Sigmoid colon (tissue), 7 donors: ENCODE measurements around the gene TBC1D9B. TPM values are rescaled to one million over a fixed set of nuclear protein-coding genes. Genes with fewer than 3 reads are reported as not detected.

Experiments
- DNase-seq: peaks from one replicate; pipeline ENCODE4 v3.0.0-alpha.2; 2019
- H3K27ac ChIP-seq, 4 donors: fragments of 200-600 bp; sonication (generic); one replicate each; pipeline ENCODE4 v1.5.1; 2016 to 2019; ENCODE audit warnings: mild to moderate bottlenecking in 1 of 4
- H3K27me3 ChIP-seq, 3 donors: fragments of 200-600 bp; sonication (generic); one replicate each; pipeline ENCODE4 v1.5.1; 2019; ENCODE audit warnings: mild to moderate bottlenecking in 1 of 3
- H3K36me3 ChIP-seq, 4 donors: fragments of 200-600 bp; sonication (generic); one replicate each; pipeline ENCODE4 v1.5.1; 2016 to 2019
- H3K4me1 ChIP-seq, 4 donors: fragments of 200-600 bp; sonication (generic); one replicate each; pipeline ENCODE4 v1.5.1; 2017 to 2019
- H3K4me3 ChIP-seq, 4 donors: fragments of 200-600 bp; sonication (generic); one replicate each; pipeline ENCODE4 v1.5.1; 2017 to 2019; ENCODE audit warnings: mild to moderate bottlenecking in 2 of 4, moderate library complexity in 1 of 4
- H3K9me3 ChIP-seq, 4 donors: fragments of 200-600 bp in 3 of 4; sonication (generic) in 3 of 4; one replicate each; pipeline versions ENCODE4 v1.5.1 to v1.6.1; 2013 to 2019
- CTCF ChIP-seq, 4 experiments: fragments of 450-650 bp in 3 of 4; fragments of 200-600 bp in 1 of 4; IDR thresholded peaks; one replicate each; pipeline ENCODE4 v1.5.1; 2016 to 2019; ENCODE audit warnings: antibody characterized with exemption in 4 of 4, mild to moderate bottlenecking in 3 of 4, moderate library complexity in 2 of 4
- EP300 ChIP-seq, 4 donors: sonication (generic); formaldehyde crosslinking; IDR thresholded peaks; one replicate each; pipeline ENCODE4 v1.6.1; 2017; ENCODE audit warnings: antibody characterized with exemption in 4 of 4
- POLR2A ChIP-seq, 2 donors: fragments of 450-650 bp; IDR thresholded peaks; one replicate each; pipeline ENCODE4 v1.6.1; 2016; ENCODE audit warnings: antibody characterized with exemption in 2 of 2, mild to moderate bottlenecking in 2 of 2, moderate library complexity in 2 of 2
- POLR2AphosphoS5 ChIP-seq, 4 donors: sonication (generic); formaldehyde crosslinking; IDR thresholded peaks; one replicate each; pipeline ENCODE4 v1.6.1; 2017; ENCODE audit warnings: antibody characterized with exemption in 4 of 4
- WGBS, 2 donors: extraction: QIAGEN DNeasy Blood & Tissue Kit; methylation state at CpG; one replicate each; pipeline ENCODE4 v1.1.7; 2013; 5-methylcytosine and 5-hydroxymethylcytosine counted together
- intact Hi-C: fragments of 100-400 bp; cut with DNase I; formaldehyde crosslinking; loops from one replicate; pipeline ENCODE4 v1.15.1; 2023
- polyA plus RNA-seq, 3 donors: library from polyadenylated mRNA; stranded (reverse); fragments of 200-250 nt; gene quantifications; one replicate each; pipeline ENCODE4 v1.2.3, GENCODE V29; 2013
- total RNA-seq, 4 donors: library from RNA; depleted of rRNA; stranded (reverse); fragments of >200 nt; gene quantifications; one replicate each; pipeline ENCODE4 v1.1.0, GENCODE V29; 2016
- donor health status: healthy with polysubstance abuse.
- donor health status: Bipolar disorder and iron deficiency.
- donor health status: healthy.

The TBC1D9B gene
- total and polyA plus RNA-seq, 7 donors, result 35.4 to 1,545 (median 291) TPM

GRCh38 chr5:179901915-179902762, 5.6 kb downstream of the TBC1D9B start:
- Histone ChIP-seq H3K4me1 (peaks cover 0 to 12% (median 11%) of the 10 kb centered on the region in 4 donors), H3K4me3 (no peak overlapping the region), H3K36me3 (peaks cover 15 to 67% (median 32%) of the 10 kb centered on the region in 4 donors), H3K27ac (no peak overlapping the region), H3K9me3 (no peaks in the 10 kb centered on the region), H3K27me3 (no peaks in the 10 kb centered on the region)
- TF ChIP-seq EP300 (IDR thresholded peaks at IDR 0.05), result no peak
- no peak for TF ChIP-seq POLR2A (IDR thresholded peaks at IDR 0.05)
- no peak for TF ChIP-seq POLR2AphosphoS5 (IDR thresholded peaks at IDR 0.05)
- TF ChIP-seq CTCF (IDR thresholded peaks at IDR 0.05), result no peak
- intact Hi-C loops, result no loop called here
- no peak for DNase-seq
- WGBS, 2 donors, result 92 to 95% methylated on average over 15 of the region's 15 CpGs

GRCh38 chr5:179901462-179901861, 6.2 kb downstream of the TBC1D9B start:
- Histone ChIP-seq H3K4me1 (peaks cover 0 to 6% (median 4%) of the 10 kb centered on the region in 4 donors), H3K9me3 (no peaks in the 10 kb centered on the region), H3K36me3 (peaks cover 15 to 74% (median 33%) of the 10 kb centered on the region in 4 donors), H3K27me3 (no peaks in the 10 kb centered on the region), H3K4me3 (no peak overlapping the region), H3K27ac (no peak overlapping the region)
- intact Hi-C loops, result no loop called here
- no peak for TF ChIP-seq CTCF (IDR thresholded peaks at IDR 0.05)
- TF ChIP-seq EP300 (IDR thresholded peaks at IDR 0.05), result no peak
- no peak for TF ChIP-seq POLR2A (IDR thresholded peaks at IDR 0.05)
- TF ChIP-seq POLR2AphosphoS5 (IDR thresholded peaks at IDR 0.05), result no peak
- WGBS, 2 donors, result 94 to 96% methylated on average over 6 of the region's 6 CpGs
- DNase-seq, result no peak

DNA sequence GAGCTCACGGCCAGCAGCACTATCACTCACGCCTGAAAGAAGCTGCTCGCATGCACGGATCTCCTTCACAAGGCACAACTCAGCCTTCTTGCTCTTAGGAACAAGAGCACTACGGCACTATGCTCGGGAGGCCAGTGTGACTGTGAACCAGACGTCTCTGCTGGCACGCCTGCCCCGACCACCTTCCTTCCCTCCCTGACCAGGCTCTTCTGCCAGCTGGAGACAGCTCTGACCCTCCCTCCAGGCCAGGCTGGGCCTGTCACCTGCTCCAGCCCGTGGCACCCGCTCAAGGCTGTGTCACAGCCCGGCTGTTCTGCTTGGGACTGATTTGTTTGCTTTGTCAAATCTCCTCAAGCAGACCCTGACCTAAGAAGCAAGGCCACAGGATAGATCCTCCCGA, 7.0 kb downstream of the TBC1D9B start:
- no peaks in the 10 kb centered on the region for H3K9me3 ChIP-seq
- peaks cover 15 to 81% (median 33%) of the 10 kb centered on the region in 4 donors for H3K36me3 ChIP-seq
- H3K4me1 ChIP-seq, result no peaks in the 10 kb centered on the region
- H3K4me3 ChIP-seq, result no peak overlapping the region
- no peak overlapping the region for H3K27ac ChIP-seq
- no peak for DNase-seq
- no peak for TF ChIP-seq EP300 (IDR thresholded peaks at IDR 0.05)
- no peak for TF ChIP-seq POLR2A (IDR thresholded peaks at IDR 0.05)
- TF ChIP-seq POLR2AphosphoS5 (IDR thresholded peaks at IDR 0.05), result no peak
- TF ChIP-seq CTCF (IDR thresholded peaks at IDR 0.05), result no peak
- intact Hi-C loops, result no loop called here
- 93% methylated on average over 13 of the region's 13 CpGs for WGBS, 2 donors
- no peaks in the 10 kb centered on the region for H3K27me3 ChIP-seq

DNA sequence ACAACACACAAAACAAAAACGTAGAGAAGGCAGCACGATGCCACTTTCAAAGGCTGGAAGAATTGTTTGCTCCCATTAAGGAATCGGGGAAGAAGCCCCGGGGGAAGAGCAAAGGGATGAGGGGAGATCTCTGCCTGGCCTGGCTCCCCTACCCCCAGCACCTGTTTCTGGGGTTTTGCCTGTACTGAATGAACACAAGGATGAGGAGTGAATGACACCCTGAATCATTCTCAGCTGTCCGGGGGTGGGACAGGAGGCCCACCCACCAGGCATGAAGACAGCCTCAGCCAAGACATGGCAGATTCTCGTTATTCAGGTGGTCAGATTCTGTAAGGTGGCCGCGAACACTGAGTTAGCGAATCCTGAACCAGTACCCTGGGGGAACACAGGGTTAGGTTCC, 7.5 kb downstream of the TBC1D9B start:
- Histone ChIP-seq H3K36me3 (peaks cover 15 to 86% (median 35%) of the 10 kb centered on the region in 4 donors), H3K27me3 (no peaks in the 10 kb centered on the region), H3K4me1 (no peaks in the 10 kb centered on the region), H3K4me3 (no peak overlapping the region), H3K27ac (no peak overlapping the region), H3K9me3 (no peaks in the 10 kb centered on the region)
- TF ChIP-seq POLR2AphosphoS5 (IDR thresholded peaks at IDR 0.05) (no peak), CTCF (IDR thresholded peaks at IDR 0.05) (no peak), POLR2A (IDR thresholded peaks at IDR 0.05) (no peak), EP300 (IDR thresholded peaks at IDR 0.05) (no peak)
- 84% methylated on average over 9 of the region's 9 CpGs for WGBS, 2 donors
- intact Hi-C loops, result no loop called here
- DNase-seq, result no peak
